Limb (tissue), 2 donors: ENCODE results near the gene RNF187.
A peak's percentile ranks its signal among the peaks of the same experiment; 100 is the strongest.

ENCODE experiments used
- DNase-seq, 2 donors: peaks; one replicate each; pipeline ENCODE4 v3.0.0-alpha.2; 2016; ENCODE audit errors: extremely low spot score in 2 of 2

RNF187 gene

DNA sequence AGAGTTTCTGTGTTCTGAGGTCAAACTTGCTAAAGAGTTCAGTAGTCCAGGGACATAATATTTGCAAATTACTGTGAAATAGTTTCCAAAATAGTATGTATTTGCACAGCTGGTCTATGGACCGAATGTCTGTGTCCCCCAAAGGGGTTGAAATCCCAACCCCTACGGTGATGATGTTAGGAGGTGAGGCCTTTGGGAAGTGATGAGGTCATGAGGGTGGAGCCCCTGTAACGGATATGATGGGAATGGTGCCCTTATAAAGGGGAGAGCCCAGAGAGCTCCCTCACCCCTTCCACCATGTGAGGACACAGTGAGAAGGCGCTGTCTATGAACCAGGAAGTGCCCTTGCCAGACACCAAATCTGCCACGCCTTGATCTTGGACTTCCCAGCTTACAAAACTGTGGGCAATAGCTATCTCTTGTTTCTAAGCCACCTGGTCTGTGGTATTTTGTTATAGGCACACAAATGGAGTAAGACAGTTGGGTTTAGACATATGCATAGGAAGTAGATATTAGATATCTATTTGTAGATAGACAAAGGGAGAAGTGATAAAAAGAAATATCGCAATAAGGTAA, 21.7 kb downstream of the RNF187 start:
- DNase-seq, result no peak

DNA sequence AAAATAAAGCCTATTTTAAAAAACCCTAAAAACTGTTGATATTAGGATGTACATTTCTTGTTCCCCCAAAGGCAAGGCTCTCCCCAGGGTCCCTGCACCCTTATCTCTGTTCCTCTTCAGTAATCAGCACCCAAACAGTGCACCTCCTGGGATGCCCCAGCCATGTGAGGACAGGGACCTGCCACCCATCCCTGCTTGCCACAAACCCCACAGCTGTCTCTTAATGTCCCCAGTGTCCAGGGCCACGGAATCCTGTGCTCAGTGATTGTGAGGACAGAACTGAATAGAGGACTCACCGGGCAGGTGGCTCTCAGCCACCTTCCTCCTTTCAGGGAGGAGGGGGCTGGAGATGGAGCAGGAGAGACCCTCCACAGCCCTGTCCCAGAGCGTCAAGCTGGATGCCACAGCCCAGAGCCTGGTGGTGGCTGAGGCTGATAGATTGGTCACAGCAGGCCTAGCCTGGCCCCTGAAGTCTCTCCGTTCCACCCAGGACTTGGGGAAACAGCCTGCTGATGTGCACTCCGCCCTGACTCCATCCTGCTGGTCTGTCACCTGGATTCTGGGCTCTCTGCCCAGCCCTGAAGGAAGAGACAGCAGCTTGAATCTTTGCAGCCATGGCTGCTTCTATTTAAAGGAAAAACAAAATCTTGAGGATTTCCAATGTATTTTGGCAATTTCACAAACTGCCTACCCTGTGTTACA, 23.1 kb downstream of the RNF187 start:
- no peak for DNase-seq

DNA sequence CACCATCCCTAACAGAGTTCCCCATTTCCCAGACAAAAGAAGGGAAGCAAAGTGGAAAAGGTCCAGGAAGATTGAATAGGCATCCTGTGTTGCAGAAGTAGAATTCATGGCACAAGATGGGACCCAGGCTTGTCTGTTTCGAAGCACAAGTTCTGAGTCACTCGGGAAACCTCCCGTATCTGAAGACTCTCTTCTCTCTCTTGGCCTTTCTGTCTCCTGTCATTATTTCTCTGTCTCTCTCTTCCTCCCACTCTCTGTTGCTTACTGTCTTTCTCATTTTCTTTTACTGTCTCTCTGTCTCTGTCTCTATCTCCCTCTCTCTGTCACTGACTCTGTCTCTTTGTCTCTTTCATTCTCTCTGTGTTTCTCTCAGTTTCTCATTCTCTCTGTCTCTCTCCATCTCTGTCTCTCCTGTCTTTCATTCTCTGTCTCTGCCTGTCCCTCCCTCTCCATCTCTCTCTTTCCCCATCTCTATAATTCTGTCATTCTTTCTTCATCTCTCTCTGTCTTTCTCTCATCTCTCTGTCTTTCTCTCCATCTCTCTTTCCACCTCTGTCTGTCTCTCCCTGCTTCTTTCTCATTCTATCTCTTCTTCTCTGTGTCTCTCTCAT, 23.7 kb downstream of the RNF187 start:
- DNase-seq, result no peak

DNA sequence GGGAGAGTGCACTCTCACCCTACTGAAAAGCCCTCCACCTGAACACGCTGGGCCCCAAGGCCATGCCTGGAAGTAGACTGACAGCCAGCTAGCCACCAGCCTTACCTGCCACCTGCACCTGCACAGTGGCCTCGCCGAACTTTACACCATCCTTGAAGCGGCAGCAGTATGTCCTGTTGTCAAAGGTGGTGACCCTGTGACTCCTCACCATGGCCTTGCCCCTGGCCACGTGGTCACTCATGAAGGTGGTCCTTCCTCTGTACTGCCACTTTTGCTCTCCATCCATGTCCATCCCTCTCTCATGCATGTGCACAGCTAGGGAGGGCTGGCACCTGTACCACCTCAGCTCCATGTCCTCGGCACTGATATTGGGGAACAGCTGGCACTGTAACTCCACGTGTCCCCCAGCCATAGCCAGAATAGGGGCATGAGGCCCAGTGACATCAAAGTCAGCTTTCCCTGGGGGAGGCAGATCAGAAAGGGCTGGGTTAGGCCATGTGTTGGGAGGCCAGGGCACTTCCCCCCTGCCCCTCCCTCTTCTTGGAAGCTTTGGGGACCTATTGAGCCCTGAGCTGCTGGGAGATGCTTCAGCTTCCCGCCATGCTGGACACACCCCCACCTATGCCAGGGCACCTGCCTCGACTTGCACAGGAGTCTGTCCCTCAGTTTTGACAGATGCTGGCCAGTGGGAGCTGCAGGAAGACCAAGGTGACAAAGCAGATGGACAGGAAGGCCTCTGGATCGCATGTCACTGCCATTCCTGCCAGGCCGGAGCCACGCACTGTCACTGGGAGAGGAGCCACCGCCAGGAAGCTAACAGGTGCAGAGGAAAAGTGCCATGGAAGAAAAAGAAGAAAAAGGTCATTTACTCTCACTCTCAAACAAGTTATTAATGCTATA, 24.6 kb downstream of the RNF187 start:
- DNase-seq, result no peak

DNA sequence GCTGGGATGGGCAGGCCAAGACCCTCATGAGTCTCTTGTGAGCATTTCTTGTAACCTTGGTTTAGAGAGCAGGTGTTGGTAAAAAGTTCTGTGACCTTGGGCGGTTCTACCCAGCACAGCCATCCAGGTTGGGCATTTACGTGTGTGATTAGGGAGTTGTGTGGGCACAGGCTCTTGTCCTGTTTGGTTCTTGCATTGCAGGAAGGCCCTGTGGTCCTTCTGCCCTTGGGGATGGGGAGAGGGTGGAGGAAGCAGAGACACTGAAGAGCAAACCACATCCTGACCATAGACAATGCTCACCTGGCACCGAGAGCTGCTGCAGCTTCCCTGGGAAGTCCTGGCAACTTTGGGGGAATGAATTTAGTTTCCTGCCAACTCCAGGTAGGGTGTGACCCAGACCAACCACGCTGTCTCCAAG, 25.6 kb downstream of the RNF187 start:
- DNase-seq, result no peak

DNA sequence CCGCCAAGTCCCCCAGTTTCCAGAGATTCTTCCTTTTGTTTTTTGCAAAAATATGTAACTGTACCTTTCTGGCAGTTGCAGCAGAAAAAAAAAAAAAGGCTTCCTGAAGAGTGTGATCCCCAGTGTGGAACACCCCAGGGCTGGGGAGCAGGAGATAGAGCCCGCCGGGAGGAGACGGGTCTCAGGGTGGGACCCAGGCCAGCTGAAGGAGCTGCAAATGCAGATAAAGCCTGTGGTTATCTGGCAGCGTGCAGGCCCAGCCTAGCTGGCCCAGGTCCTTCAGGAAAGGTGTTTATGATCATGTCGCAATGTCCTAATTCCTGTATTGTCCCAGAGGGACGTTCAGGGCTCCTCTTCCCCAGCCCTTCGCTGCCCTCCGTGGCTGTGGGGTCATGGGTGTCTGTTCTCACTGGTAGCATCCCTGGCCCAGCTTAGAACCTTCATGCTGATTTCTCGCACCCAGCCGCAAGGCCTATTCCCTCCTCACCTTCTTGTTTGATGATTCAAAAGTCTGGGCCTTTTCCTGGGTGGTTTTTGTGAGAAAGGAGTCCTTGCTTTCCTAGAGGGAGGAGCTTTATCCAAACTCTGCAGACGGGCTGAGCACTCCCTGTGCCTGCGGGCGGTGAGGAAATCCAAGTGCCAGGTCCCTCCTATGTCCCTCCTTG, 26.2 kb downstream of the RNF187 start:
- DNase-seq, result no peak

DNA sequence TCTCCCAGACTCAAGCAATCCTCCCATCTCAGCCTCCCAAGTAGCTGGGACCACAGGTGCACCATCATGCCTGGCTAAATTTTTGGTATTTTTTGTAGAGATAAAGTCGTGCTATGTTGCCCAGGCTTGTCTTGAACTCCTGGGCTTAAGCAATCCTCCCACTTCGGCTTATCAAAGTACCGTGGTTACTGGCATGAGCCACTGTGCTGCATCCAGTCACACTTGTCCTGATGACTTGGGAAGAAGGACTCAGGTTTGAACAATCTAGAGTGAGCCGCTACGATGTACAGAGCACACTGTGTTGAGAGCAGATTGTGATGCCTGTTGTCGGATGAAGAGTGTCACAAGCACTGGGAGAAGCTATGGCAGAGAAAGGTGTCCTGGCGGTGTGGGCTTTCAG, 27.2 kb downstream of the RNF187 start:
- DNase-seq, result no peak

DNA sequence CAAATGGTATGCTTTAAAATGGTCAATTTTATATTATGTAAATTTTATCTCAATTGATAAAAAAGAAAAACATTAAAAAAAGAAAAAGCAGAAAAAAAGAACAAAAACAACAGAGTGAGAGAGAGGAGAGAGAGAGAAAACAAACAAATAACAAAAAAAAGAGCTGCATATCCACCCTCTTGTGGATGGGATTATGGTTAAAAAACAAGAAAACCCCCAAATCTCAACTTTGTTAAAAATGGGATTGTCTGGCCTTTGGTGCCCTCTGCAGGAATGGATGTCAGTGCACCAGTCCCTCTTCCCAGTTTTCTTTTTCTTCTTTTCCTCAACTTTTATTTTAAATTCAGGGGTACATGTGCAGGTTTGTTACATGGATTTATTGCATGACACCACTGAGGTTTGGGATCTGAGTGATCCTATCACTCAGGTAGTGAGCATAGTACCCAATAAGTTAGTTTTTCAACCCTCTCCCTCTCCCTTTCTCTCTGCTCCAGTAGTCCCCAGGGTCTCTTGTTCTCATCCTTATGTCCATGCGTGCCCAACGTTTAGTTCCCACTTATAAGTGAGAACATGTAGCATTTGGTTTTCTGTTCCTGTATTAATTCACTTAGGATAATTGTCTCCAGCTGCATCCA, 28.1 kb downstream of the RNF187 start:
- DNase-seq, result peak in 1 of 2 donors; percentile 24

DNA sequence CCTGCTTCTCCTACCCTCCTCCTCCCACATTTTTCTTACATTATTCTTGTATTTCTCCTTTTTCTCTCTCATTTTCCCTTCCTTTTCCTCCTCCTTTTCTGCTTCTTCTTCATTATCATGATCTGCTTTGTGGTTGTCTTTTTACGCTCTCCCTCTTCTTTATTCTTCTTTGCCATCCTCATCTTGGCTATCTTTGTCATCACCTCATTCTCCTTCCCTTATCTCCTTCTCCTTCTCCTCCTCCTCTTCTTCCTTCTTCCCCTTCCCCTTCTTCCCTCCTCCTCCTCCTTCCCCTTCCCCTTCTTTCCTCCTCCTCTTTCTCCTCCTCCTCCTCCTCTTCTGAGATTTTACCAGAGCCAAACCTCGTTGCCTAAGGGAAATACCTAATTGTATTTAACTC, 30.5 kb downstream of the RNF187 start:
- no peak for DNase-seq

DNA sequence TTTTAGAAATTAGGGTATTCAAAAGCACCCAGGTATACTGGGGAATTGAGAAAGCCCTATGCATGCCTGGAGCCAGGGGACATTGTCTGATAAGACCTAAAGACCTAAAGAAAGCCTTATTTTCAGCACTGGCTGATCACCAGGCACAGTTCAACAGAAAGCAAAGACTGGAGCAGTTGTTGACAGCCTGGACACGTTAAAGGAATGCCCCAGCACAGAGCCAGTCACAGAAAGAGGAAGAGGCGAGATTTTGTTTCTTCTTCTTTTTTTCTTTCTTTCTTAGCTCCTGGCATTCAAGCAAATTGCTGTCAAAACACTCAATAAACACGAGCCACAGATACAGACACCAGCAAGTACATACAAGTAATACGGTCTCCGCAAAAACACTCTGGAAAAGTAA, 40.4 kb downstream of the RNF187 start:
- DNase-seq, result no peak

DNA sequence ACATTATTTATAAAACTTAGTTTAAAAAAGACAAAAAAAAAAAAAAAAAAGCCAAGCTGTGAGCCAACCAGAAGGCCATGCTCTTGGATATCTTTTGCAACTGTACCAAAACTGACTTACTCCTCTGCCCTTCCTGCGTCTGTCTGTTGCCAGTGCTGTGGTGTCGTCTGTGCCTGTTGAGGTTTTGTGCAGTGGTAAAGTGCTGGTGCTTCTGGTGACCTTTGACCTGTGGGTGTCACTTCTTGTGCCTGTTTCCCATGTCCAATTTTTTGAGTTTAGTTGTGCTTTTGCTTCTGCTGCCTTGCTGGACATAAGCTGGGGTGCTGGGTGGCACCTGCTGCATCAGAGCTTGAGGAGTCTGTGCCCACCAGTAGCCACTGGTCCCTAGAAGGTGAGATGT, 41.4 kb downstream of the RNF187 start:
- no peak for DNase-seq

DNA sequence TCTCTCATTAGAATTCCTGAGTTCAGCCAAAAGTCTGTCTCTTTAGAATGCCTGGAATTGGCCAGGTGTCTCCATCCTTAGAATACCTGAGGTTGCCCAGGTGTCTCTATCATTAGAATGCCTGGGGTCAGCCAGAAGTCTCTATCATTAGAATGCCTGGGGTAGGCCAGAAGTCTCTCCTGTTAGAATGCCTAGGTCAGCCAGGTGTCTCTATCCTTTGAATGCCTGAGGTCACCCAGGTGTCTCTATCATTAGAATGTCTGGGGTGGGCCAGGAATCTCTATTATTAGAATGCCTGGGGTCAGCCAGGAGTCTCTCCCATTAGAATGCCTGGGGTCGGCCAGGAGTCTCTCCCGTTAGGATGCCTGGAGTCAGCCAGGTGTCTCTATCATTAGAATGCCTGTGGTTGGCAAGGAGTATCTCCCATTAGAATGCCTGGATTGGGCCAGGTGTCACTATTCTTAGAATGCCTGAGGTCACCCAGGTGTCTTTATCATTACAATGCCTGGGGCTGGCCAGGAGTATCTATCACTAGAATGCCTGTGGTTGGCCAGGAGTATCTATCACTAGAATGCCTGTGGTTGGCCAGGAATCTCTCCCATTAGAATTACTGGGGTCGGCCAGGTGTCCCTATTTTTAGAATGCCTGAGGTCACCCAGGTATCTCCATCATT, 43.0 kb downstream of the RNF187 start:
- no peak for DNase-seq

DNA sequence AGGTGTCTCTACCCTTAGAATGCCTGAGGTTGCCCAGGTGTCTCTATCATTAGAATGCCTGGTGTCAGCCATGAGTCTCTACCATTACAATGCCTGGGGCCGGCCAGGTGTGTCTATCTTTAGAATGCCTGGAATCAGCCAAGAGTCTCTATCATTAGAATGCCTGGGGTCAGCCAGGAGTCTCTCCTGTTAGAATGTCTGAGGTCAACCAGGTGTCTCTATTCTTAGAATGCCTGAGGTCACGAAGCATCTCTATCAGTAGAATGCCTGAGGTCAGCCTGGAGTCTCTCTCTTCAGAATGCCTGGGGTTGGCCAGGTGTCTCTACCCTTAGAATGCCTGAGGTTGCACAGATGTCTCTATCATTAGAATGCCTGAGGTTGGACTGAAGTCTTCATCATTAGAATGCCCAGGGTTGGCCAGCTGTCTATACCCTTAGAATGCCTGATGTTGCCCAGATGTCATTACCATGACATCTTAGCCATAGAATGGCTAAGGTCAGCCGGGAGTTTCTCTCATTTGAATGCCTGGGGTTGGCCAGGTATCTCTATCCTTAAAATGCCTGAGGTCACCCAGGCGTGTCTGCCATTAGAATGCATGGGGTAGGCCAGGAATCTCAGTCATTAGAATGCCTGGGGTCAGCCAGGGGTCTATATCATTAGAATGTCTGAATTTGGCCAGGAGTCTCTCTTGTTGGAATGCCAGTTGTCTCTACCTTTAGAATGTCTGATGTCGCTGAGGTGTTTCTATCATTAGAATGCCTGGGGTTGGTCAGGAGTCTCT, 44.0 kb downstream of the RNF187 start:
- DNase-seq, result no peak

DNA sequence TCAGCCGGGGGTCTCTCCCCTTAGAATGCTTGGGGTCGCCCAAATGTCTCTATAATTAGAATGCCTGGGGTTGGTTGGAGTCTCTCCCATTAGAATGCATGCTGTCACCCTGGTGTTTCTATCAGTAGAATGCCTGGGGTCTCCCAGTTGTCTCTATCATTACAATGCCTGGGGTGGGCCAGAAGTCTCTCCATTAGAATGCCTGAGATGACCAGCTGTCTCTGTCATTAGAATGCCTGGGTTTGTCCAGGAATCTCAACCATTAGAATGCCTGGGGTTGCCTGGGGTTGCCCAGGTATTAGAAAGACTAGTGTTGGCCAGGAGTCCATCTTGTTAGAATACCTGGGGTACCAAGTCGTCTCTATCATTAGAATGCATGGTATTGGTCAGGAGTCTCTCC, 51.6 kb downstream of the RNF187 start:
- DNase-seq, result no peak

DNA sequence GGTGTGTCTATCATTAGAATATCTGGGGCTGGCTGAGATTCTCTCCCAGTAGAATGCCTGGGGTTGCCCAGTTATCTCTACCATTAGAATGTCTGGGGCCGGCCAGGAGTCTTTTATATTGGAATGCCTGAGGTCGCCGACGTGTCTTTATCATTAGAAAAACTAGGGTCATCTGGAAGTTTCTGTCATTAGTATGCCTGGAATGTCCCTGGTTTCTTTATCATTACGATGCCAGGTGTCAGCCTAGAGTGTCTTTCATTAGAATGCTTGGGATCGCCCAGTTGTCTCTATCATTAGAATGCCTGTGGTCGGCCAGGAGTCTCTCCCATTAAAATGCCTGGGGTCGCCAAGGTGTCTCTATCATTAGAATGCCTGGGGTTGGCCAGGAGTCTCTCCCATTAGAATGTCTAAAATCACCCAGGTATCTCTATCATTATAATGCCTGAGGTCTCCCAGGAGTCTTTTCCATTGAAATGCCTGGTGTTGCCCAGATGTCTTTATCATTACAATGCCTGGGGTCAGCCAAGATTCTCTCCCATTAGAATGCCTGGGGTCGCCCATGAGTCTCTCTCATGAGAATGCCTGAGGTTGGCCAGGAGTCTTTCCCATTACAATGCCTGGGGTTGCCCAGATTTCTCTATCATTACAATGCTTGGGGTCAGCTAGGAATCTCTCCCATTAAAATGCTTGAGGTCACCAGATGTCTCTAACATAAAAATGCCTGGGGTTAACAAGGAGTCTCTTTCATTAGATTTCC, 53.2 kb downstream of the RNF187 start:
- DNase-seq, result no peak

DNA sequence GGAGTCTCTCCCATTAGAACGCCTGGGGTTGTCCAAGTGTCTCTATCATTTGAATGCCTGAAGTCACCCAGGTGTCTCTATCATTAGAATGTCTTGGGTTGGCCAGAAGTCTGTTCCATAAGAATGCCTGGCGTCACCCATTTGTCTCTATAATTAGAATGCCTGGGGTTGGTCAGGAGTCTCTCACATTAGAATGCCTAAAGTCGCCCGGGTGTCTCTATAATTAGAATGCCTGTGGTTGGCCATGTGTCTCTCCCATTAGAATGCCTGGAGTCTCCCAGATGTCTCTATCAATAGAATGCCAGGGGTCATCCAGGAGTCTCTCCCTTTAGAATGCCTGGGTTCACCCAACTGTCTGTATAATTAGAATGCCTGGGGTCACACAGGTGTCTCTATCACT, 54.5 kb downstream of the RNF187 start:
- no peak for DNase-seq

DNA sequence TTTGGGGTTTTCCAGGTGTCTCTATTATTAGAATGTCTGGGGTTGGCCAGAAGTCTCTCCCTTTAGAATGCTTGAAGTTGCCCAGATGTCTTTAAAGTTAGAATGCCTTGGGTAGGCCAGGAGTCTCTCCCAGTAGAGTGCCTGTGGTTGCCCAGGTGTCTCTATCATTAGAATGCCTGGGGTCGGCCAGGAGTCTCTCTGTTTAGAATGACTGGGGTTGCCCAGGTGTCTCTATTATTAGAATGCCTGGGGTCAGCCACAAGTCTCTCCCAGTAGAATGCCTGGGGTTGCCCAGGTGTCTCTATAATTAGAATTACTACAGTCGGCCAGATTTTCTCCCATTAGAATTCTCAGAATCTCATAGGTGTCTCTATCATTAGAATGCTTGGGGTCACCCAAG, 55.2 kb downstream of the RNF187 start:
- no peak for DNase-seq

DNA sequence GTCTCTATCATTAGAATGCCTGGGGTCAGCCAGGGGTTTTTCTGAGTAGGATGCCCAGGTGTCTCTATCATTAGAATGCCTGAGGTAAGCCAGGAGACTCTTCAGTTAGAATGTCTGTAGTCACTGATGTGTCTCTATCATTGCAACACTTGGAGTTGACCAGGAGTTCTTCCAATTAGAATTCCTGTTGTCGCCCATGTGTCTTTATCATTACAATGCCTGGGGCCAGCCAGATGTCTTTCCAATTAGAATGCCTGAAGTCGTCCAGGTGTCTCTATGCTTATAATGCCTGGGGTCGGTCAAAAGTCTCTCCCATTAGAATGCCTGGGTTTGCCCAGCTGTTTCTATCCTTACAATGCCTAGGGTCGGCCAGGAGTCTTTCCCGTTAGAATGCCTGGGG, 55.8 kb downstream of the RNF187 start:
- no peak for DNase-seq

DNA sequence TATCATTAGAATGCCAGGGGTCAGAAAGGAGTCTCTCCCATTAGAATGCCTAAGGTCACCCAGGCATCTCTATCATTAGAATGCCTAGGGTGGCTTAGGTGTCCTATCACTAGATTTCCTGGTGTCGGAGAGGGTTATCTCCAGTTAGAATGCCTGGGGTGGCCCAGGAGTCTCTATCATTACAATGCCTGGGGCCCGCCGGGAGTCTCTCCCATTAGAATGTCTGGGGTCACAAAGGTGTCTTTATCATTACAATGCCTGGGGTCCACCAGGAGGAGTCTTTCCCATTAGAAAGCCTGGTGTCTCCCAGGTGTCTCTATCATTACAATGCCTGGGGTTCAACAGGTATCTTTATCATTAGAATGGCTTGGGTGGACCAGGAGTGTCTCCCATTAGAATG, 56.2 kb downstream of the RNF187 start:
- no peak for DNase-seq
